Breast epithelium (tissue), 4 donors: ENCODE data around the gene UBAC2. TPM values are rescaled to one million over a fixed set of nuclear protein-coding genes. Genes with fewer than 3 reads are reported as not detected.

Experiments used
- DNase-seq, 2 donors: peaks; one replicate each; pipeline ENCODE4 v3.0.0-alpha.2; 2019; ENCODE audit warnings: low spot score in 2 of 2
- H3K27ac ChIP-seq, 2 donors: fragments of 200-600 bp; sonication (generic) in 1 of 2; one replicate each; pipeline ENCODE4 v1.5.1; 2016 to 2019; ENCODE audit warnings: mild to moderate bottlenecking in 1 of 2
- H3K27me3 ChIP-seq, 2 donors: fragments of 200-600 bp; sonication (generic) in 1 of 2; one replicate each; pipeline versions ENCODE4 v1.5.1 to v1.6.0; 2017 to 2019; ENCODE audit warnings: control low read depth in 1 of 2, mild to moderate bottlenecking in 1 of 2
- H3K36me3 ChIP-seq: fragments of 200-600 bp; one replicate; pipeline ENCODE4 v1.5.1; 2019
- H3K4me1 ChIP-seq, 2 donors: fragments of 200-600 bp; sonication (generic); one replicate each; pipeline ENCODE4 v1.5.1; 2016 to 2019; ENCODE audit warnings: control low read depth in 1 of 2
- H3K4me3 ChIP-seq, 3 donors: fragments of 200-600 bp; sonication (generic); 1 replicate in 2 of 3; 2 replicates in 1 of 3; pipeline ENCODE4 v1.5.1; 2016 to 2019; ENCODE audit warnings: mild to moderate bottlenecking in 3 of 3, moderate library complexity in 2 of 3
- H3K9me3 ChIP-seq, 2 donors: fragments of 200-600 bp; sonication (generic) in 1 of 2; one replicate each; pipeline ENCODE4 v1.5.1; 2016 to 2019; ENCODE audit warnings: control low read depth in 1 of 2
- CTCF ChIP-seq, 3 donors: fragments of 450-650 bp; IDR thresholded peaks; one replicate each; pipeline ENCODE4 v1.5.1; 2016 to 2017; ENCODE audit warnings: antibody characterized with exemption in 3 of 3, mild to moderate bottlenecking in 3 of 3, moderate library complexity in 3 of 3
- POLR2A ChIP-seq: fragments of 450-650 bp; IDR thresholded peaks from one replicate; pipeline ENCODE4 v1.6.1; 2016; ENCODE audit warnings: antibody characterized with exemption, mild to moderate bottlenecking, moderate library complexity
- POLR2AphosphoS5 ChIP-seq, 3 donors: sonication (generic); formaldehyde crosslinking; IDR thresholded peaks; one replicate each; pipeline ENCODE4 v1.6.1; 2017; ENCODE audit warnings: antibody characterized with exemption in 3 of 3
- intact Hi-C: fragments of 100-400 bp; cut with DNase I; formaldehyde crosslinking; loops from one replicate; pipeline ENCODE4 v1.15.1; 2023; ENCODE audit warnings: low total_unique reads
- total RNA-seq, 3 donors: library from RNA; depleted of rRNA; stranded (reverse); fragments of >200 nt; gene quantifications; one replicate each; pipeline ENCODE4 v1.1.0, GENCODE V29; 2016

UBAC2 gene
- total RNA-seq, 3 donors from 2014 or later = 64.6 to 72.8 (median 65.1) TPM

- Histone ChIP-seq H3K9me3 (no peaks in the 10 kb centered on the region), H3K27me3 (no peaks in the 10 kb centered on the region), H3K4me3 (no peak overlapping the region), H3K36me3 (no peaks in the 10 kb centered on the region), H3K27ac (no peak overlapping the region), H3K4me1 (no peaks in the 10 kb centered on the region)
- TF ChIP-seq CTCF (IDR thresholded peaks at IDR 0.05) = no peak
- no peak for TF ChIP-seq POLR2A
- TF ChIP-seq POLR2AphosphoS5 (IDR thresholded peaks at IDR 0.05) = no peak
- intact Hi-C loops = no loop called here
- no peak for DNase-seq
These were observed 56.1 kb downstream of the UBAC2 start for GRCh38 chr13:99256709-99257108.

GRCh38 chr13:99257291-99257690, 56.6 kb downstream of the UBAC2 start:
- no peak overlapping the region for H3K27ac ChIP-seq
- no peaks in the 10 kb centered on the region for H3K9me3 ChIP-seq
- no peak overlapping the region for H3K4me3 ChIP-seq
- TF ChIP-seq CTCF (IDR thresholded peaks at IDR 0.05) (no peak), POLR2A (no peak), POLR2AphosphoS5 (IDR thresholded peaks at IDR 0.05) (no peak)
- no peaks in the 10 kb centered on the region for H3K4me1 ChIP-seq
- intact Hi-C loops = no loop called here
- DNase-seq = no peak
- H3K27me3 ChIP-seq = no peaks in the 10 kb centered on the region
- no peaks in the 10 kb centered on the region for H3K36me3 ChIP-seq

- H3K4me3 ChIP-seq = no peak within 1 kb of the TSS
- DNase-seq = no peak
- no peaks in the 10 kb centered on the region for H3K9me3 ChIP-seq
- peak within 1 kb of the TSS in 1 of 2 donors; percentile 13 for H3K27ac ChIP-seq
- intact Hi-C loops = no loop called here
- TF ChIP-seq CTCF (IDR thresholded peaks at IDR 0.05) (no peak), POLR2A (no peak), POLR2AphosphoS5 (IDR thresholded peaks at IDR 0.05) (no peak)
- no peaks in the 10 kb centered on the region for H3K27me3 ChIP-seq
- H3K4me1 ChIP-seq = no peaks in the 10 kb centered on the region
- no peaks in the 10 kb centered on the region for H3K36me3 ChIP-seq
These were observed 57.7 kb downstream of the UBAC2 start, which contains the start of gene GPR18 for GRCh38 chr13:99258210-99258860. Gene GPR18, minus strand, starts transcription at chr13:99258379. Its CDS starts 2,507 bp downstream, at chr13:99255872.

GRCh38 chr13:99258946-99259345, 58.3 kb downstream of the UBAC2 start:
- TF ChIP-seq POLR2A = no peak
- TF ChIP-seq CTCF (IDR thresholded peaks at IDR 0.05) = no peak
- no peak for TF ChIP-seq POLR2AphosphoS5 (IDR thresholded peaks at IDR 0.05)
- Histone ChIP-seq H3K27me3 (no peaks in the 10 kb centered on the region), H3K4me1 (no peaks in the 10 kb centered on the region), H3K27ac (no peak overlapping the region), H3K36me3 (no peaks in the 10 kb centered on the region), H3K4me3 (no peak overlapping the region), H3K9me3 (no peaks in the 10 kb centered on the region)
- intact Hi-C loops = no loop called here
- no peak for DNase-seq

GRCh38 chr13:99260216-99260615, 59.6 kb downstream of the UBAC2 start:
- no peak overlapping the region for H3K4me3 ChIP-seq
- intact Hi-C loops = no loop called here
- H3K9me3 ChIP-seq = no peaks in the 10 kb centered on the region
- H3K27me3 ChIP-seq = no peaks in the 10 kb centered on the region
- DNase-seq = no peak
- H3K4me1 ChIP-seq = no peaks in the 10 kb centered on the region
- no peaks in the 10 kb centered on the region for H3K36me3 ChIP-seq
- TF ChIP-seq POLR2A = no peak
- TF ChIP-seq POLR2AphosphoS5 (IDR thresholded peaks at IDR 0.05) = no peak
- TF ChIP-seq CTCF (IDR thresholded peaks at IDR 0.05) = no peak
- no peak overlapping the region for H3K27ac ChIP-seq
